ENCODE data around the gene KLRC3. TPM values are rescaled to one million over a fixed set of nuclear protein-coding genes. Genes with fewer than 3 reads are reported as not detected.

Gene KLRC3
- total and polyA plus RNA-seq, 10 of the 15 experiments (the other 5 are each of a cell fraction or from before 2014, with no cell fraction given), result 0.09 to 0.22 (median 0.09) TPM; not detected in 7

GRCh38 chr12:10395390-10395998 lies 24.9 kb downstream of the KLRC3 start (continued):
- TF ChIP-seq SMAD1 (IDR thresholded peaks at IDR 0.05; ENCODE audit: low read depth, partially characterized antibody), result peak; percentile 86
- TF ChIP-seq NFYA (IDR thresholded peaks at IDR 0.05; ENCODE audit: borderline replicate concordance, low read depth, low read length), result no peak
- TF ChIP-seq TCF3 (IDR thresholded peaks at IDR 0.05; ENCODE audit: borderline replicate concordance, insufficient read depth, low read depth, low read length), result no peak
- TF ChIP-seq, protein P1, sequence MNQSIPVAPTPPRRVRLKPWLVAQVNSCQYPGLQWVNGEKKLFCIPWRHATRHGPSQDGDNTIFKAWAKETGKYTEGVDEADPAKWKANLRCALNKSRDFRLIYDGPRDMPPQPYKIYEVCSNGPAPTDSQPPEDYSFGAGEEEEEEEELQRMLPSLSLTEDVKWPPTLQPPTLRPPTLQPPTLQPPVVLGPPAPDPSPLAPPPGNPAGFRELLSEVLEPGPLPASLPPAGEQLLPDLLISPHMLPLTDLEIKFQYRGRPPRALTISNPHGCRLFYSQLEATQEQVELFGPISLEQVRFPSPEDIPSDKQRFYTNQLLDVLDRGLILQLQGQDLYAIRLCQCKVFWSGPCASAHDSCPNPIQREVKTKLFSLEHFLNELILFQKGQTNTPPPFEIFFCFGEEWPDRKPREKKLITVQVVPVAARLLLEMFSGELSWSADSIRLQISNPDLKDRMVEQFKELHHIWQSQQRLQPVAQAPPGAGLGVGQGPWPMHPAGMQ (IDR thresholded peaks at IDR 0.05; ENCODE audit: borderline replicate concordance), result no peak
- TF ChIP-seq, protein P2, sequence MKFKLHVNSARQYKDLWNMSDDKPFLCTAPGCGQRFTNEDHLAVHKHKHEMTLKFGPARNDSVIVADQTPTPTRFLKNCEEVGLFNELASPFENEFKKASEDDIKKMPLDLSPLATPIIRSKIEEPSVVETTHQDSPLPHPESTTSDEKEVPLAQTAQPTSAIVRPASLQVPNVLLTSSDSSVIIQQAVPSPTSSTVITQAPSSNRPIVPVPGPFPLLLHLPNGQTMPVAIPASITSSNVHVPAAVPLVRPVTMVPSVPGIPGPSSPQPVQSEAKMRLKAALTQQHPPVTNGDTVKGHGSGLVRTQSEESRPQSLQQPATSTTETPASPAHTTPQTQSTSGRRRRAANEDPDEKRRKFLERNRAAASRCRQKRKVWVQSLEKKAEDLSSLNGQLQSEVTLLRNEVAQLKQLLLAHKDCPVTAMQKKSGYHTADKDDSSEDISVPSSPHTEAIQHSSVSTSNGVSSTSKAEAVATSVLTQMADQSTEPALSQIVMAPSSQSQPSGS (IDR thresholded peaks at IDR 0.05; ENCODE audit: low read length), result peak; percentile 24; the same call in 1 of the 2 replicates
- no peak for TF ChIP-seq POLR2A (IDR thresholded peaks at IDR 0.05; ENCODE audit: low read depth, low read length)
- 0 out of 2 replicates have a peak, but pooled peaks have one; percentile 37 for TF ChIP-seq TCF12 (IDR thresholded peaks at IDR 0.05; ENCODE audit: low read depth, low read length)
- peak; percentile 88 for TF ChIP-seq SPI1 (IDR thresholded peaks at IDR 0.05; ENCODE audit: borderline replicate concordance, insufficient read depth, low read depth, low read length)
- 0 out of 2 replicates have a peak, but pooled peaks have one; percentile 11 for TF ChIP-seq GATAD2B (conservative IDR thresholded peaks at IDR 0.05; ENCODE audit: low read depth)
- peak; percentile 90 for TF ChIP-seq RUNX3 (IDR thresholded peaks at IDR 0.05; ENCODE audit: low read length)
- peak; percentile 52 for TF ChIP-seq NFIC (IDR thresholded peaks at IDR 0.05; ENCODE audit: low read depth, low read length)
- peak; percentile 66; the same call in 1 of the 2 replicates for TF ChIP-seq CBFB (IDR thresholded peaks at IDR 0.05; ENCODE audit: low read depth)
- TF ChIP-seq ZNF687 (IDR thresholded peaks at IDR 0.05), result no peak
- peak; percentile 71 for TF ChIP-seq IKZF1 (conservative IDR thresholded peaks at IDR 0.05)
- TF ChIP-seq FOXM1 (IDR thresholded peaks at IDR 0.05; ENCODE audit: low read depth, low read length), result 0 out of 2 replicates have a peak, but pooled peaks have one; percentile 54
- TF ChIP-seq, protein P3, sequence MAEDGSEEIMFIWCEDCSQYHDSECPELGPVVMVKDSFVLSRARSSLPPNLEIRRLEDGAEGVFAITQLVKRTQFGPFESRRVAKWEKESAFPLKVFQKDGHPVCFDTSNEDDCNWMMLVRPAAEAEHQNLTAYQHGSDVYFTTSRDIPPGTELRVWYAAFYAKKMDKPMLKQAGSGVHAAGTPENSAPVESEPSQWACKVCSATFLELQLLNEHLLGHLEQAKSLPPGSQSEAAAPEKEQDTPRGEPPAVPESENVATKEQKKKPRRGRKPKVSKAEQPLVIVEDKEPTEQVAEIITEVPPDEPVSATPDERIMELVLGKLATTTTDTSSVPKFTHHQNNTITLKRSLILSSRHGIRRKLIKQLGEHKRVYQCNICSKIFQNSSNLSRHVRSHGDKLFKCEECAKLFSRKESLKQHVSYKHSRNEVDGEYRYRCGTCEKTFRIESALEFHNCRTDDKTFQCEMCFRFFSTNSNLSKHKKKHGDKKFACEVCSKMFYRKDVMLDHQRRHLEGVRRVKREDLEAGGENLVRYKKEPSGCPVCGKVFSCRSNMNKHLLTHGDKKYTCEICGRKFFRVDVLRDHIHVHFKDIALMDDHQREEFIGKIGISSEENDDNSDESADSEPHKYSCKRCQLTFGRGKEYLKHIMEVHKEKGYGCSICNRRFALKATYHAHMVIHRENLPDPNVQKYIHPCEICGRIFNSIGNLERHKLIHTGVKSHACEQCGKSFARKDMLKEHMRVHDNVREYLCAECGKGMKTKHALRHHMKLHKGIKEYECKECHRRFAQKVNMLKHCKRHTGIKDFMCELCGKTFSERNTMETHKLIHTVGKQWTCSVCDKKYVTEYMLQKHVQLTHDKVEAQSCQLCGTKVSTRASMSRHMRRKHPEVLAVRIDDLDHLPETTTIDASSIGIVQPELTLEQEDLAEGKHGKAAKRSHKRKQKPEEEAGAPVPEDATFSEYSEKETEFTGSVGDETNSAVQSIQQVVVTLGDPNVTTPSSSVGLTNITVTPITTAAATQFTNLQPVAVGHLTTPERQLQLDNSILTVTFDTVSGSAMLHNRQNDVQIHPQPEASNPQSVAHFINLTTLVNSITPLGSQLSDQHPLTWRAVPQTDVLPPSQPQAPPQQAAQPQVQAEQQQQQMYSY (CRISPR knock-in tag; IDR thresholded peaks at IDR 0.05), result no peak
- no peak for TF ChIP-seq NKRF (conservative IDR thresholded peaks at IDR 0.05)
